KOPT-K1 (cell line): Measurements from ENCODE around the gene HYAL4.
"Not testable (repeated sequence)": the region's sequence is repeated elsewhere in the genome, so short reads cannot be mapped to it uniquely, and the experiment has no call there.

Source experiments
- H3K27ac ChIP-seq: fragments of 200-600 bp; sonication (generic); 2 replicates; pipeline ENCODE4 v1.5.1; 2016; ENCODE audit warnings: antibody characterized with exemption, mild to moderate bottlenecking, low read depth, low read length; ENCODE audit not compliant: poor library complexity, severe bottlenecking
- H3K36me3 ChIP-seq: fragments of 200-600 bp; sonication (generic); 2 replicates; pipeline ENCODE4 v1.5.1; 2017; ENCODE audit warnings: antibody characterized with exemption, mild to moderate bottlenecking, low read length, moderate library complexity; ENCODE audit not compliant: insufficient read depth
- H3K9me3 ChIP-seq: fragments of 200-600 bp; sonication (generic); 2 replicates; pipeline ENCODE4 v1.5.1; 2017; ENCODE audit warnings: antibody characterized with exemption, low read length, mild to moderate bottlenecking; ENCODE audit not compliant: insufficient read depth, poor library complexity, severe bottlenecking

Gene HYAL4

DNA sequence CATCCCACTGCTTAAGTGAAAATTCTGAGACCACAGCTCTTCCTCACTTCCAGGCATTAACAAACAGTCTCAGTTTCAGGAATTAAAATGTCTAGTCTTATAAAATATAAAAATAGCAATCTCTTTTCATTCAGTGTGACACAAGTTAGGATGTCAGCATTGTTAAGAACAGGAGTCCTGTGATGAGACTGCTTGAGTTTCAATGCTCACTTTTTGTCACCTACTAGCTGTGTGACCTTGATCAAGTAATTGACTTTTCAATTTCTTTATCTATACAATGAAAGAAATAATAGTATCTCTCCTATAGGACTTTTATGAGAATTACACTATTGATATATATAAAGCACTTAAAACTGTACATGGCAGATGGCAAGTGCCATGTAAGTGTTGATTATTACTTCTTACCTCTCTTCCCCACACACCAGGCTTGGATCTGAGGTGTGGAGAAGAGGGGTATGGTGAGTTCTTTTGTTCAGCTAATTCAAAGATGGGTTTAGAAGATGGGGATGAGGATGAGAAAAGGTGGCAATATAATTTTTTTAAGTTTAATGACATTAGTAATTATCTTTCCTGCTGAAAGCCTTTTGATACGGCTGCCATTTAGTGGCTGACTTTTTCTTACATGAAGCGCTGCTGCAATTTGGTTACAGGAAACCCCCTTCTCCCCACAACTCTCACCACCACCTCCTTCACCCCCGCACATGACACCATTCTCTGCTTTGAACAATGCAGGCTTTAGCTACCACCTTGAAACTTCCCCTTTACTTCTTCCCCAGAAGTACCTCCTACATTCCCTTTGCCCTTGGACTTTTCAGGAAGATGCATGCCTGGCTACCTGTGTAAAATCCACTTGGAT lies 20.8 kb upstream of the HYAL4 start:
- H3K27ac ChIP-seq, result no peak overlapping the region

DNA sequence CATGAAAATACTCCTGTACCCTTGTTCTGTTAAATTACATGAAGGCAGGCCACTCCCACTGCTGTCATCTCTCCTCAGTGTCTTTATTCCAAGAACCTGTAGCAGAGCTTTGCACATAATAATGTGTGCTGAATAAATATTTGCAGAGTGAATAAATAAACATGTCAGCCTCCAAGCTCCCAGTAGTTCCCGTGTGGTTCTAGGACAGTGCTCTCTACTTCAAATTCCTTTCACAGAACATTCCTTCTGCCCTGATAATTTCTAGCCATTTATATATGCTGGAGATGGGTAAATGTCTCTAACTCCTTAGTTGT lies 20.3 kb upstream of the HYAL4 start:
- Histone ChIP-seq H3K9me3 (no peaks in the 10 kb centered on the region), H3K36me3 (no peaks in the 10 kb centered on the region), H3K27ac (no peak overlapping the region)

More for the DNA sequence above, 20.8 kb upstream of the HYAL4 start:
- no peaks in the 10 kb centered on the region for H3K9me3 ChIP-seq
- no peaks in the 10 kb centered on the region for H3K36me3 ChIP-seq

DNA sequence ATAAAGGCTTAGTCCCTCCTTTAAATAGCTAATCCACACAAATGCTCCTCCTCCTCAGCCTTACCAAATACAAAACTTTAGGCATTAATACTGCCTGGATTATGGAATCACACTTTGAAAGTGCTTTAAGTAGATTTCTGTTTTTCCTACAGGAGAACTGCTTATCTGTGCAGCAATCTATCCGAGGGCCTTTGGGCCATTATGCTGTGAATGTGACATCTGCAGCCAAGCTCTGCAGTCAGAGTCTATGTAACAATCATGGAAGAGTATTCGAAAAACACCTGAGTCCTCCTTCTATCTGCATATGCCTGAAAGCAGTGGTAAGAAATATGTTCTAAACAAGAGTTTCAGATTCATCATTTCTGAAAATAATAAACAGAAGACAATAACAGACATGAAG lies 16.2 kb upstream of the HYAL4 start:
- H3K36me3 ChIP-seq, result no peaks in the 10 kb centered on the region
- H3K27ac ChIP-seq, result no peak overlapping the region
- H3K9me3 ChIP-seq, result no peaks in the 10 kb centered on the region

DNA sequence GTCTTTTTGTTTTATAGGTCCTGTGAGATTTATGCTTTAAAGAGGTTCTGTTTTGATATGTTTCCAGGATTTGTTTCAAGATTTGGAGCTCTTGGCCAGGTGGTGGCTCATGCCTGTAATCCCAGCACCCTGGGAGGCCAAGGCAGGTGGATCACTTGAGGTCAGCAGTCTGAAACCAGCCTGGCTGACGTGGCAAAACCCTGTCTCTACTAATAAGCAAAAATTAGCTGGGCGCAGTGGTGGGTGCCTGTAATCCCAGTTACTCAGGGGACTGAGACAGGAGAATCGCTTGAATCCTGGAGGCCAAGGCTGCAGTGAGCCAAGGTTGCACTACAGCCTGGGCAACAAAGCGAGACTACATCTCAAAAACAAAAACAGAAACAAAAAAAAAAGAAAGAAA lies 8.3 kb upstream of the HYAL4 start:
- Histone ChIP-seq H3K36me3 (no peaks in the 10 kb centered on the region), H3K9me3 (no peaks in the 10 kb centered on the region), H3K27ac (no peak overlapping the region)

DNA sequence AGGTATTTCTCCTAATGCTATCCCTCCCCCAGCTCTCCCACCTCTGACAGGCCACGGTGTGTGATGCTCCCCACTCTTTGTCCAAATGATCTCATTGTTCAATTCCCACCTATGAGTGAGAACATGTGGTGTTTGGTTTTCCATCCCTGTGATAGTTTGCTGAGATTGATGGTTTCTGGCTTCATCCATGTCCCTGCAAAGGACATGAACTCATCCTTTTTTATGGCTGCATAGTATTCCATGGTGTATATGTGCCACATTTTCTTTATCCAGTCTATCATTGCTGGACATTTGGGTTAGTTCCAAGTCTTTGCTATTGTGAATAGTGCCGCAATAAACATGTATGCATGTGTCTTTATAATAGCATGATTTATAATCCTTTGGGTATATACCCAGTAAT lies 5.9 kb upstream of the HYAL4 start:
- not testable (repeated sequence) for H3K9me3 ChIP-seq

DNA sequence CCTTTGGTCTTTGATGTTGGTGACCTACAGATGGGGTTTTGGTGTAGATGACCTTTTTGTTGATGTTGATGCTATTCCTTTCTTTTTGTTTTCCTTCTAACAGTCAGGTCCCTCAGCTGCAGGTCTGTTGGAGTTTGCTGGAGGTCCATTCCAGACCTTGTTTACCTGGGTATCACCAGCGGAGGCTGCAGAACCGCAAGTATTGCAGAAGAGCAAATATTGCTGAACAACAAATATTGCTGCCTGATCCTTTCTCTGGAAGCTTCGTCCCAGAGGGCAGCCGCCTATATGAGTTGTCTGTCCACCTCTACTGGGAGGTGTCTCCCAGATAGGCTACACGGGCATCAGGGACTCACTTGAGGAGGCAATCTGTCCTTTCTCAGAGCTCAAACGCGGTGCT lies 827 bp upstream of the HYAL4 start:
- not testable (repeated sequence) for H3K27ac ChIP-seq, H3K9me3 ChIP-seq, H3K36me3 ChIP-seq

More for the DNA sequence above, 5.9 kb upstream of the HYAL4 start:
- not testable (repeated sequence) for H3K27ac ChIP-seq, H3K36me3 ChIP-seq

DNA sequence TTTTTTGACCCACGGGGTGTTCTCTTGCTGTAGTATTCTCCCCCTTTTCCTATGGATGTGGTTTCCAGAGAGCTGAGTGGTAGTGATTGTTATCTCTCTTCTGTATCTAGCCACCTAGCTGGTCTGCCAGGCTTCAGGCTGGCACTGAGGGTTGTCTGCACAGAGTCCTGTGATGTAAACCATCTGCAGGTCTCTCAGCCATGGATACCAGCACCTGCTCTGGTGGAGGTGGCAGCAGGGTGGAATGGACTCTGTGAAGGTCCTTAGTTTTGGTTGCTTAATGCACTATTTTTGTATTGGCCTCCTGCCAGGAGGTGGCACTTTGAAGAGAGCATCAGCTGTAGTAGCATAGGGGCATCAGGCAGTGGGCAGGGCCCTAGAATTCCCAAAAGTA lies 851 bp downstream of the HYAL4 start:
- Histone ChIP-seq H3K36me3 (no peaks in the 10 kb centered on the region), H3K9me3 (no peaks in the 10 kb centered on the region), H3K27ac (no peak overlapping the region)

DNA sequence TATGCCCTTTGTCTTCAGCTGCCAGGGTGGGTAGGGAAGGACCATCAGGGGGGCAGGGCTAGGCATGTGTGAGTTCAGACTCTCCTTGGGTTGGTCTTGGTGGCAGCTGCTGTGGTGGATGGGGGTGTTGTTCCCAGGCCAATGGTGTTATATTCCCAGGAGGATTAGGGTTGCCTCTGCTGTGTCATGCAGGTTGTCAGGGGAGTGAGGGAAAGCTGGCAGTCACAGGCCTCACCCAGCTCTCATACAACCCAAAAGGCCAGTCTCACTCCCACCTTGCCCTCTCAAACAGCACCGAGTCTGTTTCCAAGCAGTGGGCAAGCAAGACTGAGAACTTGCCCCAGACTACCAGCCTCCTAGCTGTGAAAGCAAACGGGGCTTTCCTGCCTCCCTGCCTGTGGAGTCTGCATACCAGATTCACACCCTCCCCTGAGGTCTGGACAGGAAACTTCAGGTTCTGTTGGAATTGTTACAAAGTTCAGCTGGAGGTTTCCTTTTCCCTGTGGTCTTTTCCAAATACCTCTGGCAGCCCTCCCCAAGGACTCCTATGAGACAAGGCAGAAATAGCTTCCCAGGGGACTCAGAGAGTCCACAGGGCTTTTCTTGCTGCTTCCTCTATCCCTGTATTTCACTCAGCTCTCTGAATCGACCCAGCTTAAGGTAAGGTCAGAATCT lies 1.4 kb downstream of the HYAL4 start:
- H3K36me3 ChIP-seq, result no peaks in the 10 kb centered on the region
- no peaks in the 10 kb centered on the region for H3K9me3 ChIP-seq
- H3K27ac ChIP-seq, result no peak overlapping the region

DNA sequence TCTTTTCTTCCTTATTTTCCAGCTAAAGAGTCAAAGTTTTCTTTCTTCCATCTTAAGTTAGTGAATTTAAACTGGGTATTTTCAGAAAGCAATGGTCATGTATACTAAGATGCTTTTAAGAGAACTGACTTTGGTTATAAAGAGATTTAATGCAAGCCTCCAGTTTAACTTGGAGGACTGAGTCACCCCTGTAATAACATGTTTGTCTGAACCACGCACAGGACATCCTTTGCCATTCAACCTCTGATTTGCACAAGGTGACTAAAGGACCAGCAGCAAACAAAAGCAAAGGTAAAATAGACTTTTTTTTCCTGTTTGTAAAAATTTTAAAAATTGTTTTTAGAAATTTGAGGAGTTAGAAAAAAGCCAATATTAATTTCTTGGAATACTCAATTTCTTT lies 2.9 kb downstream of the HYAL4 start:
- H3K27ac ChIP-seq, result no peak overlapping the region
- H3K9me3 ChIP-seq, result no peaks in the 10 kb centered on the region
- no peaks in the 10 kb centered on the region for H3K36me3 ChIP-seq

DNA sequence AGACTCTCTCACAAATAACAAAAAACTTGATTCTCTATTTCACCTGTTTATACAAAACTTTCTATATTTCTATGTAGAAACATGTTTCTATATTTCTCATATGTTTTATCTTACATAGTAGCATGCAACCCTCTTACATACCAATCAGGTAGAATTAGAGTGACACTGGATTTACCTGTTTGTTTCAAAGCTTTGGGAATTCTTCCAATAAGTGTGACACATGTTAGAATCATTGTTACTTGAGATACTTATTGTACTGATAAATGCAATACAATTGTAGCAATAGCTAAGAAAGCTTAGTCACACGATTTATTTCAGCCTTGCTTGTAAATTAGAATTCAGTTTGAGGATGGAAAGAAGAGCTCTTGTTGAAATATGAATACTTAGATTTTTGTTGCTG lies 4.9 kb downstream of the HYAL4 start:
- no peaks in the 10 kb centered on the region for H3K9me3 ChIP-seq
- H3K27ac ChIP-seq, result no peak overlapping the region
- H3K36me3 ChIP-seq, result no peaks in the 10 kb centered on the region

DNA sequence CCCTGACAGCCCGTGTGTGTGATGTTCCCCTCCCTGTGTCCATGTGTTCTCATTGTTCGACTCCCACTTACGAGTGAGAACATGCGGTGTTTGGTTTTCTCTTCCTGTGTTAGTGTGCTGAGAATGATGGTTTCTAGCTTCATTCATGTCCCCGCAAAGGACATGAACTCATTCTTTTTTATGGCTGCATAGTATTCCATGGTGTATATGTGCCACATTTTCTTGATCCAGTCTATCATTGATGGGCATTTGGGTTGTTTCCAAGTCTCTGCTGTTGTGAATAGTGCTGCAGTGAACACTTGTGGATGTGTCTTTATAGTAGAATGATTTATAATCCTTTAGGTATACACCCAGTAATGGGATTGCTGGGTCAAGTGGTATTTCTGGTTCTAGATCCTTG lies 6.4 kb downstream of the HYAL4 start:
- H3K9me3 ChIP-seq, H3K27ac ChIP-seq, H3K36me3 ChIP-seq: not testable (repeated sequence)

DNA sequence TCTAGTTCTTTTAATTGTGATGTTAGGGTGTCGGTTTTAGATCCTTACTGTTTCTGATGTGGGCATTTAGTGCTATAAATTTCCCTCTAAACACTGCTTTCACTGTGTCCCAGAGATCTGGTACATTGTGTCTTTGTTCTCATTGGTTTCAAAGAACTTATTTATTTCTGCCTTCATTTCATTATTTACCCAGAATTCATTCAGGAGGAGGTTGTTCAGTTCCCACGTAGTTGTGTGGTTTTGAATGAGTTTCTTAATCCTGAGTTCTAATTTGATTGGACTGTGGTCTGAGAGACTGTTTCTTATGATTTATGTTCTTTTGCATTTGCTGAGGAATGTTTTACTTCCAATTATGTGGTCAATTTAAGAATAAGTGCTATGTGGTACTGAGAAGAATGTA lies 9.3 kb downstream of the HYAL4 start:
- H3K9me3 ChIP-seq, H3K36me3 ChIP-seq, H3K27ac ChIP-seq: not testable (repeated sequence)

DNA sequence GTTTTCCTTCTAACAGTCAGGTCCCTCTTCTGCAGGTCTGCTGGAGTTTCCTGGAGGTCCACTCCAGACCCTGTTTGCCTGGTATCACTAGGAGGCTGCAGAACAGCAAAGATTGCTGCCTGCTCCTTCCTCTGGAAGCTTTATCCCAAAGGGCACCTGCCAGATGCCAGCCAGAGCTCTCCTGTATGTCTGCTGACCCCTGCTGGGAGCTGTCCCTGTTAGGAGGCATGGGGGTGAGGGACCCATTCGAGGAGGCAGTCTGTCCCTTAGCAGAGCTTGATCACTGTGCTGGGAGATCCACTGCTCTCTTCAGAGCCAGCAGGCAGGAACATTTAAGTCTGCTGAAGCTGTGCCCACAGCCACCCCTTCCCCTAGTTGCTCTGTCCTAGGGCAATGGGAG lies 11.5 kb downstream of the HYAL4 start:
- not testable (repeated sequence) for H3K9me3 ChIP-seq, H3K27ac ChIP-seq, H3K36me3 ChIP-seq

DNA sequence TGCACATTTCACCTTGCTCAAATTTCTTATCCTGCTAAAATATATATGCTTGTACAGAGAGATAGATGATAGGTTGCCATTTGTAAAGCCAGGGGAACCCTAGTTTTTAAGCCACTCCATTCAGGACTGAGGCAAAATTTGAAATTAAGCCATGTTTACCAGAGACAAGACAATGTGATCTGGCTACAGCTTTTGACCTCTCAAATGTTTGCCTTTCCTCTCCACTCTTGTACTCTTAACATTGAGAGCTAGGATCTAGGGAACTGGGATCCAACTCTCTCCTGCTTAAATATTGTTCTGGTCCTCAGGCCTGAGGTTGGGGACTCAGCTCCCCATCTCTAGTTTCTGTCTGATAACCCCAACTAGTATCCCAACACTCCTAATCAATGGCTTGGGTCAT lies 15.9 kb downstream of the HYAL4 start:
- H3K9me3 ChIP-seq, result no peaks in the 10 kb centered on the region
- H3K27ac ChIP-seq, result no peak overlapping the region
- H3K36me3 ChIP-seq, result no peaks in the 10 kb centered on the region

DNA sequence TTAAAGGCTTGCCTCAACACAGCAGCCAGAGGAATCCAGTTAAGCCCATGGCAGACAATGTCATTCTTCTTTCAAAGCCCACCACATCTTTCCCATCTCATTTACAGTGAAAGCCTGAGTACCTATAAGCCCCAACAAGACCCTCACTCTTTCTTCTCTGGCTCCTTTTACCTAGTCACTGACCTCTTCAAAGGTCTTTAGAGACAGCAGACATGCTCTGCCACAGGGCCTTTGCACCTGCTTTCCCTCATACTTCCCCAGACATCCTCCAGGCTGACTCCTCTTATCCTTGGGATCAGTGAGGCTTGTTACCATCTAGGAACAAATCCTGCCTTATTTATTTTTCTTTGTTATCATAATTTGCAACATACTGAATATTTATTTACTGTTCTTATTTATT lies 17.8 kb downstream of the HYAL4 start:
- H3K9me3 ChIP-seq, result no peaks in the 10 kb centered on the region
- H3K27ac ChIP-seq, result no peak overlapping the region
- H3K36me3 ChIP-seq, result no peaks in the 10 kb centered on the region

DNA sequence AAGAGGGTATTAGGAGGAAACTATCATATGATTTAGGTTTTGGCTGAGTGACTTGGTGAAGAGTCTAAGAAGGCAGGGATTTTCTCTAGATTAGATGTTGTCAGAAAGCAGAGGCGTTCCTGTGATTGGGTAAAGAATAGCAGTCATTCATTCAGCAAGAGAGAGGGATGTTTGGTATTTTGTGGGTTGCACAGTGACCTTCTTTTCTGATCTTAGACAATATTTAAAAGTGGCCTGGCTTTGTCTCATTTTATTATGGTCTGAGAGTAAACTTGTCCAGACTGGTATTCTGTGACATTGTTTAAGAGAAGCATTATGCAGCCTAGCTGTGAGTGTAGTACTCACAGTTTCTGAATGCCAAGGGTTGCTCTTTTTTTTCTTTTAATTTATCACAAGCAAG lies 18.5 kb downstream of the HYAL4 start:
- Histone ChIP-seq H3K9me3 (no peaks in the 10 kb centered on the region), H3K27ac (no peak overlapping the region), H3K36me3 (no peaks in the 10 kb centered on the region)
